ENCODE results near the gene ASCC3. TPM values are rescaled to one million over a fixed set of nuclear protein-coding genes. Genes with fewer than 3 reads are reported as not detected.

ASCC3 gene
- total and polyA plus RNA-seq, 4 donors = 12.8 to 32.7 (median 16.4) TPM

- DNase-seq (ENCODE audit: low spot score) = no peak
- TF ChIP-seq RXRA (IDR thresholded peaks at IDR 0.05) = no peak
- TF ChIP-seq TAF1 (conservative IDR thresholded peaks at IDR 0.05) = no peak
- no peak for TF ChIP-seq JUND (IDR thresholded peaks at IDR 0.05)
- TF ChIP-seq ATF3 (IDR thresholded peaks at IDR 0.05) = no peak
- TF ChIP-seq GABPA (IDR thresholded peaks at IDR 0.05 in 1 of 2, conservative IDR thresholded peaks at IDR 0.05 in 1 of 2) = no peak
- no peak for TF ChIP-seq YY1 (IDR thresholded peaks at IDR 0.05)
- no peak for TF ChIP-seq NR2F2 (IDR thresholded peaks at IDR 0.05)
- TF ChIP-seq EGR1 (IDR thresholded peaks at IDR 0.05; ENCODE audit: low read depth in 2 of 2) = no peak
- TF ChIP-seq FOXA2 (IDR thresholded peaks at IDR 0.05) = no peak
- TF ChIP-seq FOXA1 (IDR thresholded peaks at IDR 0.05) = no peak
- no peak for TF ChIP-seq REST (IDR thresholded peaks at IDR 0.05)
- no peak for TF ChIP-seq HNF4G (IDR thresholded peaks at IDR 0.05)
- TF ChIP-seq RAD21 (IDR thresholded peaks at IDR 0.05) = no peak
- no peak for TF ChIP-seq CTCF (IDR thresholded peaks at IDR 0.05; ENCODE audit: low read depth, low read length, missing input control)
- TF ChIP-seq MAX (IDR thresholded peaks at IDR 0.05) = no peak
- no peak for TF ChIP-seq HNF4A (conservative IDR thresholded peaks at IDR 0.05)
- H3K4me1 ChIP-seq (ENCODE audit: control insufficient read depth in 4 of 4, insufficient read depth in 4 of 4, low read length in 3 of 4) = no peaks in the 10 kb centered on the region
- H3K9ac ChIP-seq (ENCODE audit: low read depth in 1 of 2, low read length in 2 of 2) = no peak overlapping the region
- no peaks in the 10 kb centered on the region for H3K36me3 ChIP-seq (ENCODE audit: control insufficient read depth in 4 of 4, insufficient read depth in 3 of 4, low read depth in 1 of 4, low read length in 3 of 4)
- no peaks in the 10 kb centered on the region for H3K9me3 ChIP-seq (ENCODE audit: control insufficient read depth in 4 of 4, low read length in 3 of 4)
- H3K4me3 ChIP-seq (ENCODE audit: low read depth in 1 of 3, low read length in 3 of 3) = no peak overlapping the region
- WGBS = 87% methylated on average over 2 of the region's 2 CpGs
- no peak overlapping the region for H3K27ac ChIP-seq (ENCODE audit: low read depth in 1 of 2, low read length in 2 of 2)
- H3K27me3 ChIP-seq (ENCODE audit: control insufficient read depth in 4 of 4, insufficient read depth in 4 of 4, low read length in 3 of 4) = no peaks in the 10 kb centered on the region
Observed at GRCh38 chr6:100790084-100790483, 91.0 kb downstream of the ASCC3 start.

- Histone ChIP-seq H3K9me3 (ENCODE audit: control insufficient read depth in 4 of 4, low read length in 3 of 4) (no peaks in the 10 kb centered on the region), H3K36me3 (ENCODE audit: control insufficient read depth in 4 of 4, insufficient read depth in 3 of 4, low read depth in 1 of 4, low read length in 3 of 4) (no peaks in the 10 kb centered on the region), H3K27ac (ENCODE audit: low read depth in 1 of 2, low read length in 2 of 2) (no peak overlapping the region), H3K9ac (ENCODE audit: low read depth in 1 of 2, low read length in 2 of 2) (no peak overlapping the region), H3K27me3 (ENCODE audit: control insufficient read depth in 4 of 4, insufficient read depth in 4 of 4, low read length in 3 of 4) (no peaks in the 10 kb centered on the region), H3K4me1 (ENCODE audit: control insufficient read depth in 4 of 4, insufficient read depth in 4 of 4, low read length in 3 of 4) (no peaks in the 10 kb centered on the region), H3K4me3 (ENCODE audit: low read depth in 1 of 3, low read length in 3 of 3) (no peak overlapping the region)
- no peak for DNase-seq (ENCODE audit: low spot score)
- no peak for TF ChIP-seq GABPA (IDR thresholded peaks at IDR 0.05 in 1 of 2, conservative IDR thresholded peaks at IDR 0.05 in 1 of 2)
- TF ChIP-seq EGR1 (IDR thresholded peaks at IDR 0.05; ENCODE audit: low read depth in 2 of 2) = no peak
- no peak for TF ChIP-seq JUND (IDR thresholded peaks at IDR 0.05)
- no peak for TF ChIP-seq TAF1 (conservative IDR thresholded peaks at IDR 0.05)
- no peak for TF ChIP-seq RAD21 (IDR thresholded peaks at IDR 0.05)
- TF ChIP-seq HNF4A (conservative IDR thresholded peaks at IDR 0.05) = no peak
- WGBS = 97% methylated on average over 1 of the region's 1 CpG
Observed at GRCh38 chr6:100785982-100786381, 95.1 kb downstream of the ASCC3 start.

Measured in liver (tissue), 9 donors.